ENCODE data around the gene PSMG4. TPM values are rescaled to one million over a fixed set of nuclear protein-coding genes. Genes with fewer than 3 reads are reported as not detected.

PSMG4 gene
- total RNA-seq, 1 experiment from 2014 or later = 27.0 TPM

- ATAC-seq (peak; percentile 72), DNase-seq (ENCODE audit: low read depth, low spot score) (no peak)
- CTCF ChIA-PET = interaction anchor here (0.6 to 1.0 kb wide), 4 partner anchors 10 to 278 kb away, joined by 3 to 9 read pairs (median 4); no protein-coding TSS in a partner anchor
- in situ Hi-C loops (cut with HindIII; ENCODE audit: low pct_unique_long_range_greater_than_20kb, low sequenced_read_pairs) (no loop called here), intact Hi-C loops (cut with micrococcal nuclease; ENCODE audit: unreplicated experiment) (no loop called here)
- no peaks in the 10 kb centered on the region for H3K27me3 ChIP-seq (ENCODE audit: control insufficient read depth, insufficient read depth, low read length)
- H3K9me3 ChIP-seq (ENCODE audit: control insufficient read depth, insufficient read depth, low read depth, low read length) = no peaks in the 10 kb centered on the region
- H3K4me1 ChIP-seq (ENCODE audit: control insufficient read depth, insufficient read depth, low read length) = peaks cover 11% of the 10 kb centered on the region; the same call in 1 of the 2 replicates
- H3K36me3 ChIP-seq (ENCODE audit: control insufficient read depth, insufficient read depth, low read length) = no peaks in the 10 kb centered on the region
- POLR2A ChIA-PET = interaction anchor here (0.6 kb wide), 3 partner anchors 10 to 380 kb away, joined by 3 read pairs; no protein-coding TSS in a partner anchor
- no TSS peak for BruUV-seq (replicated peaks)
- peak overlapping the region; percentile 72 for H3K27ac ChIP-seq (ENCODE audit: low read length)
- TF ChIP-seq CTCF (IDR thresholded peaks at IDR 0.05) = no peak
- TF ChIP-seq, protein P1, sequence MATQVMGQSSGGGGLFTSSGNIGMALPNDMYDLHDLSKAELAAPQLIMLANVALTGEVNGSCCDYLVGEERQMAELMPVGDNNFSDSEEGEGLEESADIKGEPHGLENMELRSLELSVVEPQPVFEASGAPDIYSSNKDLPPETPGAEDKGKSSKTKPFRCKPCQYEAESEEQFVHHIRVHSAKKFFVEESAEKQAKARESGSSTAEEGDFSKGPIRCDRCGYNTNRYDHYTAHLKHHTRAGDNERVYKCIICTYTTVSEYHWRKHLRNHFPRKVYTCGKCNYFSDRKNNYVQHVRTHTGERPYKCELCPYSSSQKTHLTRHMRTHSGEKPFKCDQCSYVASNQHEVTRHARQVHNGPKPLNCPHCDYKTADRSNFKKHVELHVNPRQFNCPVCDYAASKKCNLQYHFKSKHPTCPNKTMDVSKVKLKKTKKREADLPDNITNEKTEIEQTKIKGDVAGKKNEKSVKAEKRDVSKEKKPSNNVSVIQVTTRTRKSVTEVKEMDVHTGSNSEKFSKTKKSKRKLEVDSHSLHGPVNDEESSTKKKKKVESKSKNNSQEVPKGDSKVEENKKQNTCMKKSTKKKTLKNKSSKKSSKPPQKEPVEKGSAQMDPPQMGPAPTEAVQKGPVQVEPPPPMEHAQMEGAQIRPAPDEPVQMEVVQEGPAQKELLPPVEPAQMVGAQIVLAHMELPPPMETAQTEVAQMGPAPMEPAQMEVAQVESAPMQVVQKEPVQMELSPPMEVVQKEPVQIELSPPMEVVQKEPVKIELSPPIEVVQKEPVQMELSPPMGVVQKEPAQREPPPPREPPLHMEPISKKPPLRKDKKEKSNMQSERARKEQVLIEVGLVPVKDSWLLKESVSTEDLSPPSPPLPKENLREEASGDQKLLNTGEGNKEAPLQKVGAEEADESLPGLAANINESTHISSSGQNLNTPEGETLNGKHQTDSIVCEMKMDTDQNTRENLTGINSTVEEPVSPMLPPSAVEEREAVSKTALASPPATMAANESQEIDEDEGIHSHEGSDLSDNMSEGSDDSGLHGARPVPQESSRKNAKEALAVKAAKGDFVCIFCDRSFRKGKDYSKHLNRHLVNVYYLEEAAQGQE (IDR thresholded peaks at IDR 0.05; ENCODE audit: insufficient read depth in 1 of 2, low read depth in 2 of 2, low read length in 1 of 2) = no peak
- no peak for TF ChIP-seq SIN3A (IDR thresholded peaks at IDR 0.05; ENCODE audit: borderline replicate concordance, insufficient read depth, low read depth, low read length)
- TF ChIP-seq TCF7L2 (IDR thresholded peaks at IDR 0.05; ENCODE audit: low read depth, low read length) = no peak
- no peak for TF ChIP-seq POLR2AphosphoS5 (IDR thresholded peaks at IDR 0.05; ENCODE audit: low read depth, low read length)
- H3K4me3 ChIP-seq (ENCODE audit: low read depth in 2 of 2, low read length in 2 of 2) = peak overlapping the region; percentile 44 to 64
These were observed 11.2 kb upstream of the PSMG4 start for GRCh38 chr6:3247255-3248146.

DNA sequence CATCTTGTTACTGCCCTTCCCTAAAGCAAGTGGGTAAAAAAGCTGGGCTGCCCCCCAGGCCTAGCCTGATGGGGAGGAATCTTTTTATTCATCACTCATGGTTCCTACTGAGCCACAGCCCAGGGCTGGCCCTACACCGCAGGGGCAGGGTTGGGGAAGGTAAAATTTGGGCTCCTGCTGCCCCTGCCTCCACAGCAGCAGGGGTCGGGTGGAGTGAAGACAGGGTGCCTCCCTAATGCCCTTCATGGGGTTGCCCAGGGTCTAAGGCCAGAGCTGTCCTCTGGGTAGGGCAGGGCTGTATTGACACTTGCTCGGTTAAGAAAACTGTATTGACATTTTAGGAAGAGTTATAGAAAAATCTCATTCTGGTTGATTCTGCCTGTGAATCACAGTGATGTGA lies 8.9 kb upstream of the PSMG4 start:
- ChIA-PET CTCF (no interaction called here), POLR2A (no interaction called here)
- H3K9me3 ChIP-seq (ENCODE audit: control insufficient read depth, insufficient read depth, low read depth, low read length) = no peaks in the 10 kb centered on the region
- TF ChIP-seq TCF7L2 (IDR thresholded peaks at IDR 0.05; ENCODE audit: low read depth, low read length) (no peak), SIN3A (IDR thresholded peaks at IDR 0.05; ENCODE audit: borderline replicate concordance, insufficient read depth, low read depth, low read length) (no peak), POLR2AphosphoS5 (IDR thresholded peaks at IDR 0.05; ENCODE audit: low read depth, low read length) (no peak), CTCF (IDR thresholded peaks at IDR 0.05) (no peak)
- TF ChIP-seq, protein P1 (IDR thresholded peaks at IDR 0.05; ENCODE audit: insufficient read depth in 1 of 2, low read depth in 2 of 2, low read length in 1 of 2) = no peak
- ATAC-seq (no peak), DNase-seq (ENCODE audit: low read depth, low spot score) (no peak)
- H3K4me3 ChIP-seq (ENCODE audit: low read depth in 2 of 2, low read length in 2 of 2) = no peak overlapping the region
- in situ Hi-C loops (cut with HindIII; ENCODE audit: low pct_unique_long_range_greater_than_20kb, low sequenced_read_pairs) = no loop called here
- H3K4me1 ChIP-seq (ENCODE audit: control insufficient read depth, insufficient read depth, low read length) = peaks cover 11% of the 10 kb centered on the region; the same call in 1 of the 2 replicates
- intact Hi-C loops (cut with micrococcal nuclease; ENCODE audit: unreplicated experiment) = loop anchor here (10.0 kb wide), 1 partner anchor 255 kb away; the partner anchor contains the start of gene NQO2
- BruUV-seq (replicated peaks) = no TSS peak
- H3K27me3 ChIP-seq (ENCODE audit: control insufficient read depth, insufficient read depth, low read length) = no peaks in the 10 kb centered on the region
- H3K27ac ChIP-seq (ENCODE audit: low read length) = no peak overlapping the region
- no peaks in the 10 kb centered on the region for H3K36me3 ChIP-seq (ENCODE audit: control insufficient read depth, insufficient read depth, low read length)
